Stimulated activated CD4-positive, alpha-beta T cell treated with anti-CD3 and anti-CD28 coated beads, Interleukin-1b, Interleukin-23, amount 100 ng/mL, for 24 hours (primary cell): ENCODE results near the gene SOCS7.

Source experiments
- DNase-seq, 4 experiments: peaks; one replicate each; pipeline ENCODE4 v3.0.0-alpha.2; 2020; ENCODE audit warnings: low read depth in 4 of 4, low spot score in 1 of 4

Gene SOCS7

GRCh38 chr17:38361694-38362465, 10.2 kb downstream of the SOCS7 start:
- no peak for DNase-seq

- no peak for DNase-seq
These were observed 11.4 kb downstream of the SOCS7 start for GRCh38 chr17:38363016-38363415.

- no peak for DNase-seq
These were observed 13.1 kb downstream of the SOCS7 start for GRCh38 chr17:38364741-38365140.

DNA sequence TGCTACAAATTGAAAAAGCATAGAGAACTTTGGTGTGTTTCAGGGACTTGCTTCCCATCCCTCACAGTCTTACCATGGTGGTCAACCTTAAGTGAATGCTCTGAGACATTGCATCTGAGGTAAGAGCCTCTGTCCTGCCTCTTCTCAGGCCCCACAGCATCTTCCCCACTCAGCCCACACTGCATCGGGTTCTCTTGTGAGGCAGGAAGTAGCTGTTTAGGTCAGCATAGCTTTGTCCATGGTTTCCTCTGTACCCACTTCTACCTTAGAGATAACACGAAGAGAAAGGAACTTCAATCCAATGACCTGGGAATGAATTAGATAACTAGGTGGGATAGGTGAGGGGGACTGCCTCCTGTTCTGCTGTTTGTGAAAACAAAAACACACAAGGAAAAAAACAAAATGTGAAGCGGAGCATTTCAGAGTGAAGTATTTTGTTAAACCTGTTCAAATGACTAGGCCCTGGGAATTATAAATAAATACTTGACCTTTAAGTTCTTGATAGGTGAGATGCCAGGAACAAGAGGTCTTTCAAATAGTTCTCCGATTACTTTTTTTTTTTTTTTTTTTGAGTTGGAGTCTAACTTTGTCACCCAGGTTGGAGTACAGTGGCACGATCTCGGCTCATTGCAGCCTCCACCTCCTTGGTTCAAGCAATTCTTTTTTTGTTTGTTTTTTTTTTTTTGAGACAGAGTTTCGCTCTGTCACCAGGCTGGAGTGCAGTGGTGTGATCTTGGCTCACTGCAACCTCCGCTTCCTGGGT, 17.7 kb downstream of the SOCS7 start:
- DNase-seq: no peak

DNA sequence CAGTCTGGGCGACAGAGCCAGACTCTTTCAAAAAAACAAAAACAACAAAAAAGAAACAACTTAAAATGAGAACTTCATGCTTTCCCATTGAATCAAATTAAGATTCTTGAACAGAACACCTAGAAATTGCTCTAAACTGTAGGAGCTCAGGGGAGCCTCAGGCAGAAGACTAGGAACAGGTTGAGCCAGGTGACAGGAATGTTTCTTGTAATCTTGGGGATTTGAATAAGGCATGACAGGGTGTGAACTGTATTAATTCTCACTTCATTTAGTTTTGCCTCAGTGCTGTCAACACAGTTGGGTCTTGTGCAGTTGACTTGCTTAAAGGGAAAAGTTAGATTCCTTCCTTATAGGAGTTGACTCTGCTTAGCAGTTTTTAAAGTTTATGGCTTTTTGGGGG, 27.8 kb downstream of the SOCS7 start:
- DNase-seq: no peak

DNA sequence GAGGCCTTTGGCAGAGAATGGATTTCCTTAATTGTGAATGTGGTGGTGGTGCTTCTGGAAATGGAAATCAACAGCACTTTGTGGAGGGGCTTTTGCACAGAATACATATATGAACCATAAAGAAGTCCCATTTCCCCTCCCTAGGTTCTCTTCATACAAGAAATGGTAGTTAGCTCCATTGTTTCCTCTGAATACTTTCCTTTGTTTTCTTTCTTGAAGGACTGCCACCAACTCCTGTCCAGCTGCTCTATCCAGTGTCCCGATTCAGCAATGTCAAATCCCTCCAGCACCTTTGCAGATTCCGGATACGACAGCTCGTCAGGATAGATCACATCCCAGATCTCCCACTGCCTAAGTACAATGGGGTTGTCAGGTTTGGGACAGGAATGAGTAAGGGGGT, 43.4 kb downstream of the SOCS7 start:
- no peak for DNase-seq

GRCh38 chr17:38397227-38397626, 45.6 kb downstream of the SOCS7 start:
- DNase-seq: no peak

DNA sequence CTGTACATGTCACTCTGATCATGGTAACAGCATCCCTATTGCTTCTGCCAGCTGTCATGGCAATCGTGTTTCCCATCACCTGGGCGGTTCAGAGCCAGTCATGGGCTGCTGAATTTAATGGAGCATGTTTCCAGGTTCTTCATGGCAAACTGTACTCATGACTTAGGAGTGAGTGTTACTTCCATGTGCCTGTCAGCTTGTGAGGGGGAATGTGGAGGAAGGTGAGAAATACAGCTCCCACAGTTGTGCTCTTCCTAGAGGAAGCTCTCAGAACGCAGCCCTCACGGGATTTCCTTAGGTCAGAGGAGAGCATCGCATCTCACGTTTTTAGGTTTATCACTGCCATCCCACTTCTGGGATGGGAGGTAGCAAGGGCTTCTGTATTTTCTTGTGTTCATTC, 48.6 kb downstream of the SOCS7 start:
- DNase-seq: no peak

GRCh38 chr17:38401459-38401858, 49.8 kb downstream of the SOCS7 start:
- DNase-seq: no peak

DNA sequence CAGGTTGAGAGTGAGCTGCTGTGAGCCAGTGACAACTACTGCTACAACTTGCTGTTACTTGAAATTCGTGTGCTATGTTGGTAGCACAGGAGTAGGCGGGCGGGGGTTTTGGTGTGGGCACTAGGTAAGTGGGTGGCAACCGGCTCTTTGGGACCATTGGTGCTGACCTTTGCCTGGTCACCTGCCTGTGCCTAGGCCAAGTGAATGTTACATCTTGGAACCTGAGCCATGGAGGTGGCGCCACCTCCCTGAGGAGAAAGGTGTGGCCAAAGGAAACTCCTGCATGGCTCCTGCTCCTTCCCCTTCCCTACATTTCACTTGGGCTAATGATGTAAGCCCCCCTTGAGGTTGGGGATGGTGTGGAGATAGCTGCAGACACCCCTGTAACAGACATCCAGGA, 51.3 kb downstream of the SOCS7 start:
- DNase-seq: no peak

- no peak for DNase-seq
These were observed 51.8 kb downstream of the SOCS7 start for GRCh38 chr17:38403491-38403890.

DNA sequence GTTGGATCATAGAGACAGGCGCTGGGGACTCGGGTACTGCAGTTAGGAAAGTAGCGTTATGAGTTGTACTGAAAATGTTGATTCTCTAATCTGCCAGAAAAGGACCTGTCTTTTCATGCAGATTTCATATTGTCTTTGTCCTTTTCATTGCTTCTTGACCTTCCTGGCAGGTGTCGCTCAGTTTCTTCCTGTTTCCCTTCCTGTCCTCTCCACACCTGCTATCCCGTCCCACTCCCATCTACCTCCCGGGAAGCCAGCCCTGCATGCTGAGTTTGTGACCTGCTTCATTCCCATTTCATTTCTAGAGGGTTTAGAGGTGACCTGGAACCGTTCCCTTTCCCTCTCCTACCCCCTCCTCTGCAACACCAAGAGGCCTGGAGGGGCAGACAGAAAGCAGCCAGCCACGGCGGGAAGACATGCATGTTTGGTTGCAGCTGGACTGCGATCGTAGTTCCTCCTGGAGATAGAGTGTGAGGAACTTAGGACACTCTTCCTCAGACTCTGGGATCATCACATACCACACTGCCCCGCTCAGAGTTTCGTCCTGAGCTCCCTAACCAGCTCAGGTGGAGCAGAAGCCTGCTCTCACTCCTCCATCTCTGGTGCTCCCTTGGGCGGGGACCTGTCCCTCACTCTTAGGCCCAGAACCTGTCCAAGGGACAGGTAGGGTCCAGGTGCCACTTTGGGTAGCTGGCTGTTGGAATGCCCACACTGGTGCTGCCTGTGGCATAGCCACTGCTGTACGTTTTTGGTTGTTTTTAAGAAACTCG, 52.7 kb downstream of the SOCS7 start:
- no peak for DNase-seq

DNA sequence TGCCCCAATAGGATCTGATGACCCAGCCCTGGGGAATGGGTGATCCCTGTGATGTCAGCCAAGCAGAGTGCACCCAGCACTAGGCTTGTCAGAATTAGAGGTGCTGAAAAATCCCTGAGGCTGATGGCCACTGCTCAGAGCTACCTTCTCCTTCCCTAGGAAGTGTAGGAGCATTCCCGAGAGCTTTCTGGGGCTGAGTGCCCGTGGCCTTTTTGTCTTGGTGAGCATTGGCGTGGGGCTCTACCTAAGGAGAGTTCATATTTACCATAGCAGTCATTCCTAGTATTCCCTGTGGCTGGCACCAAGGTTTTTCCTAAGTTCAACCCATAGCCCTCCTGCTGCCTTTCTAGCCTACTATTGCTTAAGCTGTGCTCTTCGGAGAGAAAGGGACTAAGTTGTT, 54.0 kb downstream of the SOCS7 start:
- DNase-seq: no peak

GRCh38 chr17:38410201-38410600, 58.6 kb downstream of the SOCS7 start:
- no peak for DNase-seq

DNA sequence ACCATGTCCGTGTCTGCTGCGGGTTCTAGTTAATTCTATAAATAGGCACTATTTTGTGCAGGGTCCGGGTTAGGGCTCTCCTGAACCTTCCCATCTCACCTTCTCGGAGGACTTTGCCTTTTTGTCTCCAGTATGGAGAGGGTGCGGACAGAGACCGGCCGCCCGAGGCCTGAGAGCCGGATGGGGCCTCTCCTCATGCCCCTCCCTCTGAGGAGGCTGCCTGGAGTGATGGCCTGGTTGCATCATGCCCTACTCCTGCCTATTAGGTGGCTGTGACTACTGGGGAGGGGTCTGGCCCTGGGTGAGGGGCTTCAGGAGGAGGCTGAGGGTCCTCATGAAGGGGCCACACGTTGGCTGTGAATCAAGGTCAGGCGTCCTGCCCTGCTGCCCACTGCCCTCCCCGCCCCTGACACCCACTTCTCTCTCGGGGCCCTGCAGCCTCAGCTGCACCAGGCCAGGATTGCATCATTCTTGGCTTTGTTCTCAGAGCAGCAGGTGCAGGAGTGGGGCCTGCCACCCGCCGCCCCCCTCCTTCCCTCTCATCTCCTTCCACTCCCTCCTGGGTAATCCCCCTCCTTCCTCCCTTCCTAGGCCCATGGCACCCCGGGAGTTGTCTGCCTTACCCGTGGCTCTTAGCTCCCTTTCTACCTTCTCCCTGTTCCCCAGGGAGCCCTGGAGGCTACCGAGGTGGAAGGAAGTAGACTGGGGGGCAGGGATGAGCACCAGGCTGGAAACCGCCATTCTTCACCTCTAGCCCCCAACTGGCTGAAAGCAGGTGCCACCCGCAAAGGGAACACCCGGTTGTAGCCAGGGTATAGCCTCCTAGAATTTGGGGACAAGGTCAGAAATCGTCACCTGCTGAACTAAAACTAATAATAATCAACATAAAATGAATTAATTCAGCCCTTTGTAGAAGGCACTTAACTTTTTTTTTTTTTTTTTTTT, 63.9 kb downstream of the SOCS7 start:
- DNase-seq: no peak

- no peak for DNase-seq
These were observed 65.2 kb downstream of the SOCS7 start for GRCh38 chr17:38416840-38417209.

DNA sequence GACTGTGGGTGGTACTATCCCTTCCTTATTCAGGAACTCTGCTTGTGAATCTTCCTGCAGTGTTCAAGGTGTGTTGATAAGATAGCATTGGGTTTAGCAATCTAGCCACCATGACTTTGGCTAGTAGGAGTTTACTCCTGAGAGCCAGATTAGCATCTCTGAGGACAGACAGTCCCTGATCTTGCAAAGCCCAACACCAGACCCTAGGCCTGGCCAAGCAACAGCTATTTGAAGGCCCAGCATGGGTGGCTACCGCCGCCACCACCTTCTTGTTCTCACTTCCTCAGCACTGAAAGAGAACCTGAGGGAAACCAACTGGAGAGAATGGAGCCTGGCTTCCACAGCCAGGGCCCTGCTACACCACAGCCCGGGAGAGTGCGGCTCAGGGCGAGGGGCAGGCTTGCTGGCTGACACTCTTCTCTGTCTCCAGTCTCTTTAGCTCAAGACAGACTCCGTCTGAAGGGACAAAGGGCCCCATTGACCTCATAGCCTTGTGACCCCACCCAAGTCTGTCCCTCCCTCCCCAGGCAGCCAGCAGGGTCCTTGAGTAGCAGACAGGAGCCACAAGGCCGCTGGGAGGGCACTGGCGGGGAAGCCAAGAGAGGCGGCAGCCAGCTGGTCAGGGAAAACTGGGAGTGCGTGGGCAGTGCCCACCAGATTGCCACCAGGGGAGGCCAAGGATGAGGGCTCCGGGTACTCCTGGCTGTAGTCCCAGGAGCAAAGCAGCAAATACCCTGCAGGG, 65.7 kb downstream of the SOCS7 start:
- no peak for DNase-seq

DNA sequence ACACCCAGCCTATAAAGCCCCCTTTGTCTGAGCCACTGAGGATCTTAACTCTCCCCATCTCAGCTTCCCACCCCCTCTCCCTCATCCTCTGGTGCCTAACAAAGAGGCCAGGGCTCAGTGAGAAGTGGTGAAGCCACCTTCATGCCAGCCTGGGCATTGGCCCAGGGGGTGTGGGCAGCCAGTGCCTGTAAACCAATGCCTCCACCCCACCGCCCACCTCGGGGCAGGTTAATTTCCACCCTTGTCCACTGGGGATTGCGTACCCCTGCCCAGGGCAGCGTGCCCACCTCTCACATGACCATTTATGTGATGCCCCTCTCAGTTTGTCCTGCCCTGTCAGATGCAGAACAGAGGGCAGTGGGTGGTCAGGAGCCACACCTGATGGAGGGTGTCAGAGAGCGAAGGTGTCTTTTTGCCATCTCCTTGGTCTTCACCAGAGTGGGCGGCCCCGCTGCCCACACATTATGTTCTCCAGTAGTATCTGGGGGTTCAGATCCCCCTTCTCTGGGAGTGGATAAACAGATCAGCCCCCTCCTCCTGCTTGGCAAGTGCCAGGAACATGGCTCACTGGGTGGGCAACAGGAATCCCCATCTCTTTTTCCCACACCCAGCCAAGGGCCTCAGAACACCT, 66.5 kb downstream of the SOCS7 start:
- no peak for DNase-seq

- no peak for DNase-seq
These were observed 67.3 kb downstream of the SOCS7 start for GRCh38 chr17:38418693-38419507.
